Caco-2 (cell line): ENCODE measurements around the gene PRR36. TPM values are rescaled to one million over a fixed set of nuclear protein-coding genes. Genes with fewer than 3 reads are reported as not detected.
A peak's percentile ranks its signal among the peaks of the same experiment; 100 is the strongest.

Source experiments
- BruUV-seq: library from RNA; stranded (reverse); fragments of 400-500 nt; replicated peaks from 2 replicates; lab custom pipeline; 2021; lab: Mats Ljungman, UMichigan
- CTCF ChIA-PET: fragments of 300-600 bp; sonication (Branson Sonifier 250); formaldehyde crosslinking; loops from one replicate; lab custom pipeline; 2022; ENCODE audit warnings: antibody characterized with exemption; lab: Charles Lee
- POLR2A ChIA-PET: fragments of 300-600 bp; sonication (Branson Sonifier 250); formaldehyde crosslinking; loops from one replicate; lab custom pipeline; 2022; ENCODE audit warnings: antibody characterized with exemption; lab: Charles Lee
- DNase-seq, 2 experiments: peaks; one replicate each; pipeline versions ENCODE4 v3.0.0 to v3.0.0-alpha.2; 2020 to 2022
- H3K27me3 ChIP-seq: replicated peaks from 2 replicates; pipeline ENCODE4 v1.6.0; 2011; ENCODE audit warnings: low read length; ENCODE audit not compliant: control insufficient read depth, insufficient read depth
- H3K36me3 ChIP-seq: 2 replicates; pipeline ENCODE4 v1.5.1; 2011; ENCODE audit warnings: low read length; ENCODE audit not compliant: control insufficient read depth, insufficient read depth
- H3K4me1 ChIP-seq: fragments of 250-450 bp; sonication (Bioruptor Pico); 2 replicates; pipeline ENCODE4 v1.5.1; 2020; ENCODE audit warnings: mild to moderate bottlenecking
- H3K4me3 ChIP-seq: 2 replicates; pipeline ENCODE4 v1.5.1; 2011; ENCODE audit warnings: low read depth, mild to moderate bottlenecking, control low read depth, low read length
- H3K9me3 ChIP-seq: fragments of 250-450 bp; sonication (Bioruptor Pico); 2 replicates; pipeline ENCODE4 v1.5.1; 2020; ENCODE audit warnings: mild to moderate bottlenecking, moderate library complexity
- H3K27ac Mint-ChIP-seq: one replicate; pipeline ENCODE4 v1.8.0; 2022; ENCODE audit warnings: mixed read lengths; ENCODE audit not compliant: unreplicated experiment
- H3K27me3 Mint-ChIP-seq: one replicate; pipeline ENCODE4 v1.8.0; 2022; ENCODE audit warnings: mixed read lengths; ENCODE audit not compliant: insufficient read depth, unreplicated experiment
- H3K36me3 Mint-ChIP-seq: one replicate; pipeline ENCODE4 v1.8.0; 2022; ENCODE audit warnings: mild to moderate bottlenecking, mixed read lengths; ENCODE audit not compliant: insufficient read depth, unreplicated experiment
- H3K4me1 Mint-ChIP-seq: one replicate; pipeline ENCODE4 v1.8.0; 2022; ENCODE audit warnings: low read depth, mixed read lengths; ENCODE audit not compliant: unreplicated experiment
- H3K4me3 Mint-ChIP-seq: one replicate; pipeline ENCODE4 v1.8.0; 2022; ENCODE audit warnings: mild to moderate bottlenecking, moderate library complexity, mixed read lengths; ENCODE audit not compliant: unreplicated experiment
- H3K9me3 Mint-ChIP-seq: one replicate; pipeline ENCODE4 v1.8.0; 2022; ENCODE audit warnings: mixed read lengths; ENCODE audit not compliant: unreplicated experiment
- intact Hi-C: fragments of 100-400 bp; cut with micrococcal nuclease; formaldehyde crosslinking; loops from one replicate; pipeline ENCODE4 v1.10.0; 2022; ENCODE audit not compliant: unreplicated experiment
- total RNA-seq: library from RNA; stranded (reverse); gene quantifications from 2 replicates; pipeline ENCODE4 v1.2.3, GENCODE V29; 2022
- TF ChIP-seq, protein P1 (sequence below), 2 experiments: fragments of 200-600 bp in 1 of 2; IDR thresholded peaks; 1 replicate in 1 of 2; 2 replicates in 1 of 2; pipeline versions ENCODE4 v1.5.1 to v1.8.0; 2011 to 2022; ENCODE audit warnings: antibody characterized with exemption in 1 of 2, control low read depth in 1 of 2, inconsistent platforms in 1 of 2, low read depth in 1 of 2, low read length in 1 of 2, mild to moderate bottlenecking in 1 of 2, moderate library complexity in 1 of 2; ENCODE audit not compliant: insufficient read depth in 1 of 2, severe bottlenecking in 1 of 2, unreplicated experiment in 1 of 2

PRR36 gene
- total RNA-seq, 1 experiment from 2014 or later: 3.7 TPM

- peak overlapping the region; percentile 19 for H3K27ac Mint-ChIP-seq
- H3K4me1 ChIP-seq: peaks cover 10% of the 10 kb centered on the region; the same call in 1 of the 2 replicates
- H3K9me3 ChIP-seq: no peaks in the 10 kb centered on the region
- H3K27me3 Mint-ChIP-seq: no peaks in the 10 kb centered on the region
- H3K36me3 Mint-ChIP-seq: no peaks in the 10 kb centered on the region
- intact Hi-C loops: loop anchor here (2.0 to 5.0 kb wide), 2 partner anchors 14 to 37 kb away; partner anchors contain the start of gene MAP2K7
- ChIA-PET POLR2A (interaction anchor here (0.5 to 2.3 kb wide), 5 partner anchors 8 to 318 kb away, joined by 3 to 12 read pairs (median 6); partner anchors contain the start of genes MAP2K7 and TIMM44), CTCF (interaction anchor here (0.7 to 1.2 kb wide), 2 partner anchors 20 to 344 kb away, joined by 3 to 8 read pairs; no protein-coding TSS in a partner anchor)
- H3K27me3 ChIP-seq: no peaks in the 10 kb centered on the region
- peak overlapping the region; percentile 70 for H3K4me3 Mint-ChIP-seq
- no peaks in the 10 kb centered on the region for H3K4me1 Mint-ChIP-seq
- H3K9me3 Mint-ChIP-seq: no peaks in the 10 kb centered on the region
- TF ChIP-seq, protein P1, sequence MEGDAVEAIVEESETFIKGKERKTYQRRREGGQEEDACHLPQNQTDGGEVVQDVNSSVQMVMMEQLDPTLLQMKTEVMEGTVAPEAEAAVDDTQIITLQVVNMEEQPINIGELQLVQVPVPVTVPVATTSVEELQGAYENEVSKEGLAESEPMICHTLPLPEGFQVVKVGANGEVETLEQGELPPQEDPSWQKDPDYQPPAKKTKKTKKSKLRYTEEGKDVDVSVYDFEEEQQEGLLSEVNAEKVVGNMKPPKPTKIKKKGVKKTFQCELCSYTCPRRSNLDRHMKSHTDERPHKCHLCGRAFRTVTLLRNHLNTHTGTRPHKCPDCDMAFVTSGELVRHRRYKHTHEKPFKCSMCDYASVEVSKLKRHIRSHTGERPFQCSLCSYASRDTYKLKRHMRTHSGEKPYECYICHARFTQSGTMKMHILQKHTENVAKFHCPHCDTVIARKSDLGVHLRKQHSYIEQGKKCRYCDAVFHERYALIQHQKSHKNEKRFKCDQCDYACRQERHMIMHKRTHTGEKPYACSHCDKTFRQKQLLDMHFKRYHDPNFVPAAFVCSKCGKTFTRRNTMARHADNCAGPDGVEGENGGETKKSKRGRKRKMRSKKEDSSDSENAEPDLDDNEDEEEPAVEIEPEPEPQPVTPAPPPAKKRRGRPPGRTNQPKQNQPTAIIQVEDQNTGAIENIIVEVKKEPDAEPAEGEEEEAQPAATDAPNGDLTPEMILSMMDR (IDR thresholded peaks at IDR 0.05; ENCODE audit: insufficient read depth in 1 of 2, low read depth in 1 of 2, low read length in 1 of 2, severe bottlenecking in 1 of 2, unreplicated experiment in 1 of 2): no peak
- H3K36me3 ChIP-seq: no peaks in the 10 kb centered on the region
- peak overlapping the region; percentile 66 for H3K4me3 ChIP-seq
- DNase-seq: no peak
- BruUV-seq: TSS peak; percentile 86
Measured at GRCh38 chr19:7888826-7889217, 14.6 kb upstream of the PRR36 start.

GRCh38 chr19:7888145-7888825, 14.1 kb upstream of the PRR36 start, which contains the start of gene LRRC8E:
Gene LRRC8E (plus strand): TSS chr19:7888510. CDS start chr19:7895604, 7,094 bp downstream.
- intact Hi-C loops: loop anchor here (2.0 to 5.0 kb wide), 2 partner anchors 15 to 36 kb away; partner anchors contain the start of gene MAP2K7
- TF ChIP-seq, protein P1 (IDR thresholded peaks at IDR 0.05; ENCODE audit: insufficient read depth in 1 of 2, low read depth in 1 of 2, low read length in 1 of 2, severe bottlenecking in 1 of 2, unreplicated experiment in 1 of 2): peak in 1 of 2 experiments; percentile 10
- ChIA-PET POLR2A (interaction anchor here (0.6 to 2.3 kb wide), 5 partner anchors 15 to 318 kb away, joined by 3 to 12 read pairs (median 8); partner anchors contain the start of genes MAP2K7 and TIMM44), CTCF (interaction anchor here (0.7 to 1.2 kb wide), 3 partner anchors 19 to 344 kb away, joined by 3 to 8 read pairs (median 3); no protein-coding TSS in a partner anchor)
- BruUV-seq: no TSS peak
- no peaks in the 10 kb centered on the region for H3K4me1 Mint-ChIP-seq
- H3K4me3 ChIP-seq: peak within 1 kb of the TSS; percentile 66
- DNase-seq: peak; percentile 78 to 85
- H3K9me3 ChIP-seq: no peaks in the 10 kb centered on the region
- no peaks in the 10 kb centered on the region for H3K36me3 ChIP-seq
- no peaks in the 10 kb centered on the region for H3K9me3 Mint-ChIP-seq
- peak within 1 kb of the TSS; percentile 19 for H3K27ac Mint-ChIP-seq
- peaks cover 10% of the 10 kb centered on the region; the same call in 1 of the 2 replicates for H3K4me1 ChIP-seq
- no peaks in the 10 kb centered on the region for H3K27me3 Mint-ChIP-seq
- H3K4me3 Mint-ChIP-seq: peak within 1 kb of the TSS; percentile 70
- no peaks in the 10 kb centered on the region for H3K36me3 Mint-ChIP-seq
- H3K27me3 ChIP-seq: no peaks in the 10 kb centered on the region
